ENCODE measurements around the gene FASN. TPM values are rescaled to one million over a fixed set of nuclear protein-coding genes. Genes with fewer than 3 reads are reported as not detected.
A peak's percentile ranks its signal among the peaks of the same experiment; 100 is the strongest.

The FASN gene
- total and polyA plus RNA-seq, 2 of the 13 experiments (the other 11 are each of a cell fraction or from before 2014, with no cell fraction given), result 51.7 to 101 TPM

GRCh38 chr17:82064433-82065192 lies 33.4 kb downstream of the FASN start (continued):
- no peak for TF ChIP-seq MAFK (conservative IDR thresholded peaks at IDR 0.05 in 1 of 2, IDR thresholded peaks at IDR 0.05 in 1 of 2; ENCODE audit: low read length in 2 of 2)
- peak; percentile 96 for TF ChIP-seq ZNF687 (CRISPR knock-in tag; IDR thresholded peaks at IDR 0.05)
- TF ChIP-seq TMF1 (CRISPR knock-in tag; IDR thresholded peaks at IDR 0.05; ENCODE audit: low read depth), result no peak
- TF ChIP-seq WIZ (CRISPR knock-in tag; IDR thresholded peaks at IDR 0.05), result no peak
- TF ChIP-seq ZBTB14 (CRISPR knock-in tag; IDR thresholded peaks at IDR 0.05), result 0 out of 2 replicates have a peak, but pooled peaks have one; percentile 11
- TF ChIP-seq SNRNP70 (IDR thresholded peaks at IDR 0.05; ENCODE audit: low read depth, low read length), result no peak
- peak; percentile 87 for TF ChIP-seq MAX (IDR thresholded peaks at IDR 0.05)
- TF ChIP-seq AHDC1 (CRISPR knock-in tag; IDR thresholded peaks at IDR 0.05; ENCODE audit: borderline replicate concordance), result no peak
- TF ChIP-seq POLR2AphosphoS5 (IDR thresholded peaks at IDR 0.05; ENCODE audit: low read depth, low read length), result no peak
- peak; percentile 53; the same call in 1 of the 2 replicates for TF ChIP-seq POLR2G (IDR thresholded peaks at IDR 0.05; ENCODE audit: low read depth, low read length)
- no peak for TF ChIP-seq ARNT (IDR thresholded peaks at IDR 0.05)
- peak; percentile 61; the same call in 1 of the 2 replicates for TF ChIP-seq MTA1 (CRISPR knock-in tag; IDR thresholded peaks at IDR 0.05; ENCODE audit: borderline replicate concordance)
- no peak for TF ChIP-seq SMARCE1 (IDR thresholded peaks at IDR 0.05; ENCODE audit: borderline replicate concordance)
- no peak for TF ChIP-seq ZNF776 (CRISPR knock-in tag; IDR thresholded peaks at IDR 0.05)
- peak; percentile 50; the same call in 1 of the 2 replicates for TF ChIP-seq IRF9 (CRISPR knock-in tag; IDR thresholded peaks at IDR 0.05; ENCODE audit: borderline replicate concordance)
- TF ChIP-seq SPEN (CRISPR knock-in tag; IDR thresholded peaks at IDR 0.05; ENCODE audit: low read depth), result no peak

Measured in HepG2 (cell line).